ENCODE measurements around the gene TSPAN18. TPM values are rescaled to one million over a fixed set of nuclear protein-coding genes. Genes with fewer than 3 reads are reported as not detected.

TSPAN18 gene
- total RNA-seq, 4 donors from 2014 or later, result 6.7 to 13.1 (median 7.9) TPM

GRCh38 chr11:44747836-44748235 is 21.1 kb downstream of the TSPAN18 start:
- no peak for TF ChIP-seq CTCF (IDR thresholded peaks at IDR 0.05)
- no peak for TF ChIP-seq EP300 (IDR thresholded peaks at IDR 0.05)
- TF ChIP-seq POLR2A (IDR thresholded peaks at IDR 0.05), result no peak
- Histone ChIP-seq H3K4me3 (no peak overlapping the region), H3K27ac (no peak overlapping the region), H3K27me3 (no peaks in the 10 kb centered on the region), H3K4me1 (peaks cover 0 to 47% (median 0%) of the 10 kb centered on the region in 4 donors), H3K9me3 (no peaks in the 10 kb centered on the region), H3K36me3 (no peaks in the 10 kb centered on the region)
- 83 to 90% methylated on average over 5 of the region's 5 CpGs for WGBS, 2 donors
- no peak for DNase-seq (ENCODE audit: low spot score in 2 of 2)

- no peak for DNase-seq (ENCODE audit: low spot score in 2 of 2)
- Histone ChIP-seq H3K4me3 (no peak overlapping the region), H3K27me3 (no peaks in the 10 kb centered on the region), H3K9me3 (no peaks in the 10 kb centered on the region), H3K27ac (no peak overlapping the region), H3K36me3 (no peaks in the 10 kb centered on the region), H3K4me1 (peaks cover 0 to 47% (median 0%) of the 10 kb centered on the region in 4 donors)
- no peak for TF ChIP-seq POLR2A (IDR thresholded peaks at IDR 0.05)
- no peak for TF ChIP-seq EP300 (IDR thresholded peaks at IDR 0.05)
- TF ChIP-seq CTCF (IDR thresholded peaks at IDR 0.05), result no peak
- WGBS, 2 donors, result 87 to 95% methylated on average over 8 of the region's 8 CpGs
Observed at GRCh38 chr11:44748606-44749005, 21.8 kb downstream of the TSPAN18 start.

GRCh38 chr11:44749189-44749588 is 22.4 kb downstream of the TSPAN18 start:
- WGBS, 2 donors, result 98 to 100% methylated on average over 2 of the region's 2 CpGs

GRCh38 chr11:44750551-44751465 is 24.0 kb downstream of the TSPAN18 start:
- TF ChIP-seq POLR2A (IDR thresholded peaks at IDR 0.05) (no peak), EP300 (IDR thresholded peaks at IDR 0.05) (no peak), CTCF (IDR thresholded peaks at IDR 0.05) (no peak)
- Histone ChIP-seq H3K27me3 (no peaks in the 10 kb centered on the region), H3K9me3 (no peaks in the 10 kb centered on the region), H3K36me3 (no peaks in the 10 kb centered on the region), H3K4me3 (no peak overlapping the region), H3K4me1 (peaks cover 0 to 65% (median 0%) of the 10 kb centered on the region in 4 donors), H3K27ac (no peak overlapping the region)
- DNase-seq (ENCODE audit: low spot score in 2 of 2), result no peak
- WGBS, 2 donors, result 58 to 59% methylated on average over 7 of the region's 7 CpGs

More at GRCh38 chr11:44749189-44749588, 22.4 kb downstream of the TSPAN18 start:
- H3K36me3 ChIP-seq, result no peaks in the 10 kb centered on the region
- H3K27me3 ChIP-seq, result no peaks in the 10 kb centered on the region
- no peak for TF ChIP-seq CTCF (IDR thresholded peaks at IDR 0.05)
- TF ChIP-seq POLR2A (IDR thresholded peaks at IDR 0.05), result no peak
- no peak for TF ChIP-seq EP300 (IDR thresholded peaks at IDR 0.05)
- no peak overlapping the region for H3K27ac ChIP-seq
- no peak overlapping the region for H3K4me3 ChIP-seq
- DNase-seq (ENCODE audit: low spot score in 2 of 2), result no peak
- no peaks in the 10 kb centered on the region for H3K9me3 ChIP-seq
- H3K4me1 ChIP-seq, result peaks cover 0 to 48% (median 0%) of the 10 kb centered on the region in 4 donors

- peaks cover 0 to 58% (median 0%) of the 10 kb centered on the region in 4 donors for H3K4me1 ChIP-seq
- no peak overlapping the region for H3K4me3 ChIP-seq
- H3K27me3 ChIP-seq, result no peaks in the 10 kb centered on the region
- DNase-seq (ENCODE audit: low spot score in 2 of 2), result no peak
- no peaks in the 10 kb centered on the region for H3K36me3 ChIP-seq
- no peak for TF ChIP-seq EP300 (IDR thresholded peaks at IDR 0.05)
- no peak for TF ChIP-seq POLR2A (IDR thresholded peaks at IDR 0.05)
- no peak for TF ChIP-seq CTCF (IDR thresholded peaks at IDR 0.05)
- no peak overlapping the region for H3K27ac ChIP-seq
- no peaks in the 10 kb centered on the region for H3K9me3 ChIP-seq
- 58 to 65% methylated on average over 2 of the region's 2 CpGs for WGBS, 2 donors
Observed at GRCh38 chr11:44752300-44752699, 25.5 kb downstream of the TSPAN18 start.

All from tibial nerve (tissue), 4 donors.